ENCODE results near the gene CNOT6L.

DNA sequence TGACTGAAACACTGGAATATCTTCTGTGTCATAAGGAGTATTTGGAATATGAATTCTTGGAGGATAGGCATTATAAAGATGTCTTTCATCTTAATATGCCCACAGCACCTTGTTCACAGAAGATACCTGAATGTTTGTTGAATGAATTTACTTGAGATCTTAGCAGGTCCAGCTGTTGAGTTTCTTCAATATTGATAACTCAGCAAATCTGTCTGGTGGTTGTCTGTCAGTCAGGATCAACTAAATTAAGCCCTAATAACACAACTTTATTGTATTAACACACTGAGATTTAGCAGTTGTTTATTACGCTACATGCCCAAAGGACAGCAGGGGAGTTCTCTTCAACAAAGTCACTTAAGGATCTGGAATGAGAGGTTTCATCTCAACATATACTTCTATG is 106.5 kb downstream of the CNOT6L start:
- TF ChIP-seq, protein P1, sequence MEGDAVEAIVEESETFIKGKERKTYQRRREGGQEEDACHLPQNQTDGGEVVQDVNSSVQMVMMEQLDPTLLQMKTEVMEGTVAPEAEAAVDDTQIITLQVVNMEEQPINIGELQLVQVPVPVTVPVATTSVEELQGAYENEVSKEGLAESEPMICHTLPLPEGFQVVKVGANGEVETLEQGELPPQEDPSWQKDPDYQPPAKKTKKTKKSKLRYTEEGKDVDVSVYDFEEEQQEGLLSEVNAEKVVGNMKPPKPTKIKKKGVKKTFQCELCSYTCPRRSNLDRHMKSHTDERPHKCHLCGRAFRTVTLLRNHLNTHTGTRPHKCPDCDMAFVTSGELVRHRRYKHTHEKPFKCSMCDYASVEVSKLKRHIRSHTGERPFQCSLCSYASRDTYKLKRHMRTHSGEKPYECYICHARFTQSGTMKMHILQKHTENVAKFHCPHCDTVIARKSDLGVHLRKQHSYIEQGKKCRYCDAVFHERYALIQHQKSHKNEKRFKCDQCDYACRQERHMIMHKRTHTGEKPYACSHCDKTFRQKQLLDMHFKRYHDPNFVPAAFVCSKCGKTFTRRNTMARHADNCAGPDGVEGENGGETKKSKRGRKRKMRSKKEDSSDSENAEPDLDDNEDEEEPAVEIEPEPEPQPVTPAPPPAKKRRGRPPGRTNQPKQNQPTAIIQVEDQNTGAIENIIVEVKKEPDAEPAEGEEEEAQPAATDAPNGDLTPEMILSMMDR (IDR thresholded peaks at IDR 0.05 in 2 of 3, conservative IDR thresholded peaks at IDR 0.05 in 1 of 3; ENCODE audit: borderline replicate concordance in 1 of 3, insufficient read depth in 1 of 3, low read depth in 2 of 3, low read length in 2 of 3), result no peak
- TF ChIP-seq EZH2 (IDR thresholded peaks at IDR 0.05) (no peak), POLR2A (IDR thresholded peaks at IDR 0.05; ENCODE audit: borderline replicate concordance, extremely low read depth, insufficient read depth, insufficient read length) (no peak), POLR2AphosphoS5 (IDR thresholded peaks at IDR 0.05; ENCODE audit: low read depth, low read length) (no peak), FOSL1 (IDR thresholded peaks at IDR 0.05; ENCODE audit: low read depth) (no peak), YY1 (IDR thresholded peaks at IDR 0.05; ENCODE audit: extremely low read depth, insufficient replicate concordance, low read depth, low read length) (no peak), EZH2phosphoT487 (IDR thresholded peaks at IDR 0.05; ENCODE audit: borderline replicate concordance) (no peak), SRF (IDR thresholded peaks at IDR 0.05; ENCODE audit: low read depth) (no peak)
- TF ChIP-seq, protein P2, sequence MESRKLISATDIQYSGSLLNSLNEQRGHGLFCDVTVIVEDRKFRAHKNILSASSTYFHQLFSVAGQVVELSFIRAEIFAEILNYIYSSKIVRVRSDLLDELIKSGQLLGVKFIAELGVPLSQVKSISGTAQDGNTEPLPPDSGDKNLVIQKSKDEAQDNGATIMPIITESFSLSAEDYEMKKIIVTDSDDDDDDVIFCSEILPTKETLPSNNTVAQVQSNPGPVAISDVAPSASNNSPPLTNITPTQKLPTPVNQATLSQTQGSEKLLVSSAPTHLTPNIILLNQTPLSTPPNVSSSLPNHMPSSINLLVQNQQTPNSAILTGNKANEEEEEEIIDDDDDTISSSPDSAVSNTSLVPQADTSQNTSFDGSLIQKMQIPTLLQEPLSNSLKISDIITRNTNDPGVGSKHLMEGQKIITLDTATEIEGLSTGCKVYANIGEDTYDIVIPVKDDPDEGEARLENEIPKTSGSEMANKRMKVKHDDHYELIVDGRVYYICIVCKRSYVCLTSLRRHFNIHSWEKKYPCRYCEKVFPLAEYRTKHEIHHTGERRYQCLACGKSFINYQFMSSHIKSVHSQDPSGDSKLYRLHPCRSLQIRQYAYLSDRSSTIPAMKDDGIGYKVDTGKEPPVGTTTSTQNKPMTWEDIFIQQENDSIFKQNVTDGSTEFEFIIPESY (IDR thresholded peaks at IDR 0.05; ENCODE audit: extremely low read depth, insufficient replicate concordance, low read length), result no peak
- TF ChIP-seq, protein P3, sequence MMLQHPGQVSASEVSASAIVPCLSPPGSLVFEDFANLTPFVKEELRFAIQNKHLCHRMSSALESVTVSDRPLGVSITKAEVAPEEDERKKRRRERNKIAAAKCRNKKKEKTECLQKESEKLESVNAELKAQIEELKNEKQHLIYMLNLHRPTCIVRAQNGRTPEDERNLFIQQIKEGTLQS (IDR thresholded peaks at IDR 0.05), result no peak
- TF ChIP-seq, protein P4, sequence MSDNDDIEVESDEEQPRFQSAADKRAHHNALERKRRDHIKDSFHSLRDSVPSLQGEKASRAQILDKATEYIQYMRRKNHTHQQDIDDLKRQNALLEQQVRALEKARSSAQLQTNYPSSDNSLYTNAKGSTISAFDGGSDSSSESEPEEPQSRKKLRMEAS (IDR thresholded peaks at IDR 0.05), result no peak

Measured in HCT116 (cell line).